Omental fat pad (tissue), 4 donors: ENCODE measurements around the gene IAPP. TPM values are rescaled to one million over a fixed set of nuclear protein-coding genes. Genes with fewer than 3 reads are reported as not detected.

Source experiments
- ATAC-seq: fragments of 150-250 bp; one replicate; pipeline ENCODE4 v1.9.1; 2016; ENCODE audit warnings: mild to moderate bottlenecking, moderate library complexity; ENCODE audit not compliant: low FRiP score
- DNase-seq: peaks from one replicate; pipeline ENCODE4 v3.0.0-alpha.2; 2019; ENCODE audit warnings: low spot score
- CTCF ChIP-seq, 3 donors: fragments of 450-650 bp; IDR thresholded peaks; one replicate each; pipeline ENCODE4 v1.5.1; 2016 to 2017; ENCODE audit warnings: antibody characterized with exemption in 3 of 3, mild to moderate bottlenecking in 3 of 3, moderate library complexity in 2 of 3
- total RNA-seq, 4 donors: library from RNA; depleted of rRNA; stranded (reverse); fragments of >200 nt; gene quantifications; one replicate each; pipeline ENCODE4 v1.1.0, GENCODE V29; 2016

Gene IAPP
- total RNA-seq, 4 donors from 2014 or later = not detected

- ATAC-seq (no peak), DNase-seq (no peak)
- TF ChIP-seq CTCF (IDR thresholded peaks at IDR 0.05) = no peak
These were observed 35.2 kb upstream of the IAPP start for GRCh38 chr12:21337453-21337852.

- DNase-seq (no peak), ATAC-seq (no peak)
- TF ChIP-seq CTCF (IDR thresholded peaks at IDR 0.05) = no peak
These were observed 34.5 kb upstream of the IAPP start for GRCh38 chr12:21337959-21338744.

- no peak for DNase-seq
- no peak for TF ChIP-seq CTCF (IDR thresholded peaks at IDR 0.05)
- ATAC-seq = no peak
These were observed 32.8 kb upstream of the IAPP start for GRCh38 chr12:21339921-21340320.

GRCh38 chr12:21340403-21340802 lies 32.3 kb upstream of the IAPP start:
- no peak for TF ChIP-seq CTCF (IDR thresholded peaks at IDR 0.05)
- DNase-seq = no peak
- no peak for ATAC-seq

GRCh38 chr12:21341769-21342168 lies 30.9 kb upstream of the IAPP start:
- no peak for ATAC-seq
- DNase-seq = no peak
- TF ChIP-seq CTCF (IDR thresholded peaks at IDR 0.05) = no peak

GRCh38 chr12:21343636-21344035 lies 29.1 kb upstream of the IAPP start:
- no peak for DNase-seq
- ATAC-seq = no peak
- no peak for TF ChIP-seq CTCF (IDR thresholded peaks at IDR 0.05)

- no peak for ATAC-seq
- no peak for DNase-seq
- no peak for TF ChIP-seq CTCF (IDR thresholded peaks at IDR 0.05)
These were observed 26.0 kb upstream of the IAPP start for GRCh38 chr12:21346542-21347205.
